K562 (cell line): ENCODE data around the gene SMIM10L2A. TPM values are rescaled to one million over a fixed set of nuclear protein-coding genes. Genes with fewer than 3 reads are reported as not detected.

Source experiments
- ARHGAP35 ChIP-seq: fragments of 450-650 bp; IDR thresholded peaks from 2 replicates; pipeline ENCODE4 v1.6.1; 2018; ENCODE audit not compliant: partially characterized antibody
- BCL6 ChIP-seq: fragments of 250-450 bp; sonication (Bioruptor Pico); IDR thresholded peaks from 2 replicates; pipeline ENCODE4 v1.4.0; 2020
- CEBPG ChIP-seq, 3 experiments: fragments of 200-800 bp in 1 of 3; sonication (Bioruptor generic) in 1 of 3; sonication (generic) in 1 of 3; formaldehyde crosslinking in 1 of 3; IDR thresholded peaks in 2 of 3; conservative IDR thresholded peaks in 1 of 3; 2 replicates each; pipeline versions ENCODE4 v1.6.1 to v1.8.0; 2016 to 2022; ENCODE audit warnings: missing compliant biosample characterization in 2 of 3, missing genetic modification characterization in 2 of 3, mild to moderate bottlenecking in 1 of 3, missing genetic modification reagents in 1 of 3
- CHD1 ChIP-seq: fragments of 200-600 bp; sonication (generic); IDR thresholded peaks from one replicate; pipeline ENCODE4 v1.6.1; 2012; ENCODE audit warnings: mild to moderate bottlenecking, moderate library complexity, low read length, inconsistent platforms
- CREBBP ChIP-seq: IDR thresholded peaks from one replicate; pipeline ENCODE4 v1.6.1; 2012; ENCODE audit warnings: low read depth, mild to moderate bottlenecking, control low read depth, inconsistent platforms, low read length
- ETV5 ChIP-seq: sonication (generic); formaldehyde crosslinking; IDR thresholded peaks from 2 replicates; pipeline ENCODE4 v1.4.0; 2020; ENCODE audit warnings: low read depth, mild to moderate bottlenecking, missing genetic modification reagents
- EZH2 ChIP-seq: IDR thresholded peaks from 2 replicates; pipeline ENCODE4 v1.6.1; 2012; ENCODE audit warnings: low read depth, mild to moderate bottlenecking, inconsistent platforms, low read length, borderline replicate concordance
- HNRNPUL1 ChIP-seq: fragments of 200-400 bp; formaldehyde crosslinking; IDR thresholded peaks from 2 replicates; pipeline ENCODE4 v1.6.1; 2017; ENCODE audit warnings: low read length
- MECOM ChIP-seq: fragments of 250-450 bp; sonication (Bioruptor Pico); IDR thresholded peaks from 2 replicates; pipeline ENCODE4 v1.8.0; 2022; ENCODE audit warnings: inconsistent platforms
- OTX1 ChIP-seq: fragments of 450-650 bp; formaldehyde crosslinking; IDR thresholded peaks from 2 replicates; pipeline ENCODE4 v1.4.0; 2022; ENCODE audit warnings: mild to moderate bottlenecking
- PHB2 ChIP-seq: fragments of 450-650 bp; IDR thresholded peaks from 2 replicates; pipeline ENCODE4 v1.6.1; 2017; ENCODE audit warnings: low read depth
- PRMT5 ChIP-seq: sonication (generic); formaldehyde crosslinking; IDR thresholded peaks from 2 replicates; pipeline ENCODE4 v1.5.0; 2020; ENCODE audit warnings: missing genetic modification reagents
- RAD21 ChIP-seq, 2 experiments: fragments of 250-450 bp in 1 of 2; fragments of 450-650 bp in 1 of 2; sonication (Bioruptor Pico) in 1 of 2; formaldehyde crosslinking in 1 of 2; IDR thresholded peaks in 1 of 2; conservative IDR thresholded peaks in 1 of 2; 2 replicates each; pipeline versions ENCODE4 v1.4.0 to v1.8.0; 2020 to 2022; ENCODE audit warnings: mild to moderate bottlenecking in 2 of 2, moderate library complexity in 1 of 2
- ZNF263 ChIP-seq: sonication (generic); formaldehyde crosslinking; IDR thresholded peaks from 2 replicates; pipeline ENCODE4 v1.8.0; 2022; ENCODE audit warnings: mild to moderate bottlenecking, missing genetic modification reagents, borderline replicate concordance
- polyA plus RNA-seq, 8 experiments: library from polyadenylated mRNA; depleted of rRNA in 4 of 8; stranded (reverse) in 5 of 8; unstranded in 3 of 8; fragments of >200 nt; fragmentation: Nextera tagmentation in 2 of 8; fragmentation: Illumina TruSeq in 1 of 8; extraction: Ambion mirVana in 2 of 8; extraction: Trizol in 1 of 8; gene quantifications; 2 replicates each; pipeline versions ENCODE4 v1.2.1 to v1.2.3, GENCODE V29; 2011 to 2014; ENCODE audit warnings: inconsistent platforms in 1 of 8, missing spikeins in 1 of 8
- total RNA-seq, 7 experiments: library from RNA; depleted of rRNA in 6 of 7; stranded (reverse); fragments of >200 nt in 6 of 7; fragmentation: Illumina TruSeq in 2 of 7; extraction: Trizol in 2 of 7; gene quantifications; 2 replicates each; pipeline versions ENCODE4 v1.2.1 to v1.2.3, GENCODE V29; 2011 to 2021; ENCODE audit warnings: low replicate concordance in 1 of 7
- TF ChIP-seq, protein P1 (sequence below): fragments of 450-650 bp; formaldehyde crosslinking; IDR thresholded peaks from 2 replicates; pipeline ENCODE4 v1.4.0; 2020; ENCODE audit warnings: mild to moderate bottlenecking
- TF ChIP-seq, protein P2 (sequence below): fragments of 250-450 bp; sonication (Bioruptor Pico); IDR thresholded peaks from 2 replicates; pipeline ENCODE4 v1.5.0; 2021
- TF ChIP-seq, protein P3 (sequence below): IDR thresholded peaks from 2 replicates; pipeline ENCODE4 v1.6.1; 2011; ENCODE audit warnings: borderline replicate concordance, low read depth, mild to moderate bottlenecking, moderate library complexity, low read length; ENCODE audit not compliant: insufficient read depth, poor library complexity, severe bottlenecking
- TF ChIP-seq, protein P4 (sequence below), 3 experiments: IDR thresholded peaks in 2 of 3; conservative IDR thresholded peaks in 1 of 3; 2 replicates each; pipeline ENCODE4 v1.5.1; 2011 to 2012; ENCODE audit warnings: low read length in 3 of 3, mild to moderate bottlenecking in 3 of 3, control low read depth in 2 of 3, improper control_type of control experiment in 1 of 3, inconsistent platforms in 1 of 3, low read depth in 1 of 3, mixed read lengths in 1 of 3, moderate library complexity in 1 of 3; ENCODE audit not compliant: insufficient read depth in 2 of 3
- TF ChIP-seq, protein P5 (sequence below): fragments of 450-650 bp; IDR thresholded peaks from 2 replicates; pipeline ENCODE4 v1.6.1; 2017; ENCODE audit warnings: antibody characterized with exemption

Gene SMIM10L2A
- total and polyA plus RNA-seq, 9 of the 15 experiments (the other 6 are each of a cell fraction or from before 2014, with no cell fraction given), result 0.03 to 0.14 (median 0.09) TPM; not detected in 2

DNA sequence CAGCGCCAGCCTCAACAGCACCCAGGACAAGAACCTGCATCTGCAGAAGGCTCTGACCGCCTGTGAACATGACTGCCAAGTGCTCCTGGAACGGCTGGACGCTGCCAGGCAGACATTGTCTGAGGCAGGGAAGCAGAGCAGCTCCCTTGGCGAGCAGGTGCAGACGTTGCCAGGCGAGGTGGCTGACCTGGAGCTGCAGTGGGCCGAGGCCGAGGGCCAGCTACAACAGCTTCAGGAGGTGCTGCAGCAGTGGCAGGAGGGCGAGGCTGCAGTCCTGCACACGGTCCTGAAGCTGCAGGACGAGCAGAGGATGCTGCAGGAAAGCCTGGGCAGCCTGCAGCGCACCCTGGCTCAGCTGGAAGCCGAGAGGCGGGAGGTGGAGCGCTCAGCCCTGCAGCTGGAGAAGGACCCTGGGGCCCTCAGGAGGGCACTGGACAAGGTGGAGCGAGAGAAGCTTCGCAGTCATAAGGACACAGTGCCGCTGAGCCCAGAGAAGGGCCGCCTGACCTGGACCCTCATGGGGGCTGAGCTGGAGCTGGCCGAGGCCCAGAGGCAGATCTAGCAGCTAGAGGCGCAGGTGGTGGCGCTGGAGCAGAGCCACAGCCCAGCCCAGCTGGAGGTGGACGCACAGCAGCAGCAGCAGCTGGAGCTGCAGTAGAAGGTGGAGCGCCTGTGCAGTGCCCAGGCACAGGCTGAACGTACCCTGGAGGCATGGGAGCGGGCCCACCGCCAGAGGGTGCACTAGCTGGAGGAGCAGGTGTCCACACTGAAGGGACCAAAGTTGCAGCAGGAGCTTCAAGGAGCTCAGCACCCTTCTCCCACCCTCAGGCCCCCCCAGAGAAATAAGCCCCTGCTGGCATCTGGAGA is 16.4 kb downstream of the SMIM10L2A start (continued):
- TF ChIP-seq CREBBP (no peak), ARHGAP35 (no peak), CEBPG (CRISPR knock-in tag; IDR thresholded peaks at IDR 0.05) (no peak), CEBPG (tag; conservative IDR thresholded peaks at IDR 0.05 in 1 of 2, IDR thresholded peaks at IDR 0.05 in 1 of 2) (no peak), ZNF263 (CRISPR knock-in tag) (no peak), MECOM (CRISPR knock-in tag) (no peak), OTX1 (no peak), ETV5 (CRISPR knock-in tag) (no peak), HNRNPUL1 (no peak), EZH2 (no peak), PRMT5 (CRISPR knock-in tag) (no peak), CHD1 (no peak), PHB2 (no peak), BCL6 (CRISPR knock-in tag) (no peak), RAD21 (CRISPR knock-in tag; conservative IDR thresholded peaks at IDR 0.05 in 1 of 2, IDR thresholded peaks at IDR 0.05 in 1 of 2) (peak in 1 of 2 experiments; percentile 32; a peak in 1 of 4 replicates)
- TF ChIP-seq, protein P1, sequence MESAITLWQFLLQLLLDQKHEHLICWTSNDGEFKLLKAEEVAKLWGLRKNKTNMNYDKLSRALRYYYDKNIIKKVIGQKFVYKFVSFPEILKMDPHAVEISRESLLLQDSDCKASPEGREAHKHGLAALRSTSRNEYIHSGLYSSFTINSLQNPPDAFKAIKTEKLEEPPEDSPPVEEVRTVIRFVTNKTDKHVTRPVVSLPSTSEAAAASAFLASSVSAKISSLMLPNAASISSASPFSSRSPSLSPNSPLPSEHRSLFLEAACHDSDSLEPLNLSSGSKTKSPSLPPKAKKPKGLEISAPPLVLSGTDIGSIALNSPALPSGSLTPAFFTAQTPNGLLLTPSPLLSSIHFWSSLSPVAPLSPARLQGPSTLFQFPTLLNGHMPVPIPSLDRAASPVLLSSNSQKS (CRISPR knock-in tag), result no peak
- TF ChIP-seq, protein P2, sequence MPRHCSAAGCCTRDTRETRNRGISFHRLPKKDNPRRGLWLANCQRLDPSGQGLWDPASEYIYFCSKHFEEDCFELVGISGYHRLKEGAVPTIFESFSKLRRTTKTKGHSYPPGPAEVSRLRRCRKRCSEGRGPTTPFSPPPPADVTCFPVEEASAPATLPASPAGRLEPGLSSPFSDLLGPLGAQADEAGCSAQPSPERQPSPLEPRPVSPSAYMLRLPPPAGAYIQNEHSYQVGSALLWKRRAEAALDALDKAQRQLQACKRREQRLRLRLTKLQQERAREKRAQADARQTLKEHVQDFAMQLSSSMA (CRISPR knock-in tag), result no peak
- TF ChIP-seq, protein P3, sequence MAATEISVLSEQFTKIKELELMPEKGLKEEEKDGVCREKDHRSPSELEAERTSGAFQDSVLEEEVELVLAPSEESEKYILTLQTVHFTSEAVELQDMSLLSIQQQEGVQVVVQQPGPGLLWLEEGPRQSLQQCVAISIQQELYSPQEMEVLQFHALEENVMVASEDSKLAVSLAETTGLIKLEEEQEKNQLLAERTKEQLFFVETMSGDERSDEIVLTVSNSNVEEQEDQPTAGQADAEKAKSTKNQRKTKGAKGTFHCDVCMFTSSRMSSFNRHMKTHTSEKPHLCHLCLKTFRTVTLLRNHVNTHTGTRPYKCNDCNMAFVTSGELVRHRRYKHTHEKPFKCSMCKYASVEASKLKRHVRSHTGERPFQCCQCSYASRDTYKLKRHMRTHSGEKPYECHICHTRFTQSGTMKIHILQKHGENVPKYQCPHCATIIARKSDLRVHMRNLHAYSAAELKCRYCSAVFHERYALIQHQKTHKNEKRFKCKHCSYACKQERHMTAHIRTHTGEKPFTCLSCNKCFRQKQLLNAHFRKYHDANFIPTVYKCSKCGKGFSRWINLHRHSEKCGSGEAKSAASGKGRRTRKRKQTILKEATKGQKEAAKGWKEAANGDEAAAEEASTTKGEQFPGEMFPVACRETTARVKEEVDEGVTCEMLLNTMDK, result peak; percentile 3
- TF ChIP-seq, protein P4, sequence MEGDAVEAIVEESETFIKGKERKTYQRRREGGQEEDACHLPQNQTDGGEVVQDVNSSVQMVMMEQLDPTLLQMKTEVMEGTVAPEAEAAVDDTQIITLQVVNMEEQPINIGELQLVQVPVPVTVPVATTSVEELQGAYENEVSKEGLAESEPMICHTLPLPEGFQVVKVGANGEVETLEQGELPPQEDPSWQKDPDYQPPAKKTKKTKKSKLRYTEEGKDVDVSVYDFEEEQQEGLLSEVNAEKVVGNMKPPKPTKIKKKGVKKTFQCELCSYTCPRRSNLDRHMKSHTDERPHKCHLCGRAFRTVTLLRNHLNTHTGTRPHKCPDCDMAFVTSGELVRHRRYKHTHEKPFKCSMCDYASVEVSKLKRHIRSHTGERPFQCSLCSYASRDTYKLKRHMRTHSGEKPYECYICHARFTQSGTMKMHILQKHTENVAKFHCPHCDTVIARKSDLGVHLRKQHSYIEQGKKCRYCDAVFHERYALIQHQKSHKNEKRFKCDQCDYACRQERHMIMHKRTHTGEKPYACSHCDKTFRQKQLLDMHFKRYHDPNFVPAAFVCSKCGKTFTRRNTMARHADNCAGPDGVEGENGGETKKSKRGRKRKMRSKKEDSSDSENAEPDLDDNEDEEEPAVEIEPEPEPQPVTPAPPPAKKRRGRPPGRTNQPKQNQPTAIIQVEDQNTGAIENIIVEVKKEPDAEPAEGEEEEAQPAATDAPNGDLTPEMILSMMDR (IDR thresholded peaks at IDR 0.05 in 2 of 3, conservative IDR thresholded peaks at IDR 0.05 in 1 of 3; ENCODE audit: insufficient read depth in 2 of 3, low read depth in 1 of 3, low read length in 3 of 3), result peak; percentile 45 to 51 (median 45)
- TF ChIP-seq, protein P5, sequence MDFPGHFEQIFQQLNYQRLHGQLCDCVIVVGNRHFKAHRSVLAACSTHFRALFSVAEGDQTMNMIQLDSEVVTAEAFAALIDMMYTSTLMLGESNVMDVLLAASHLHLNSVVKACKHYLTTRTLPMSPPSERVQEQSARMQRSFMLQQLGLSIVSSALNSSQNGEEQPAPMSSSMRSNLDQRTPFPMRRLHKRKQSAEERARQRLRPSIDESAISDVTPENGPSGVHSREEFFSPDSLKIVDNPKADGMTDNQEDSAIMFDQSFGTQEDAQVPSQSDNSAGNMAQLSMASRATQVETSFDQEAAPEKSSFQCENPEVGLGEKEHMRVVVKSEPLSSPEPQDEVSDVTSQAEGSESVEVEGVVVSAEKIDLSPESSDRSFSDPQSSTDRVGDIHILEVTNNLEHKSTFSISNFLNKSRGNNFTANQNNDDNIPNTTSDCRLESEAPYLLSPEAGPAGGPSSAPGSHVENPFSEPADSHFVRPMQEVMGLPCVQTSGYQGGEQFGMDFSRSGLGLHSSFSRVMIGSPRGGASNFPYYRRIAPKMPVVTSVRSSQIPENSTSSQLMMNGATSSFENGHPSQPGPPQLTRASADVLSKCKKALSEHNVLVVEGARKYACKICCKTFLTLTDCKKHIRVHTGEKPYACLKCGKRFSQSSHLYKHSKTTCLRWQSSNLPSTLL, result no peak
